Muscle layer of duodenum (tissue), 2 donors: ENCODE results near the gene CRP.
"Not testable (repeated sequence)": the region's sequence is repeated elsewhere in the genome, so short reads cannot be mapped to it uniquely, and the experiment has no call there.

ENCODE experiments used
- H3K27ac ChIP-seq: one replicate; pipeline ENCODE4 v1.7.0; 2013; ENCODE audit warnings: mild to moderate bottlenecking, low read length
- H3K27me3 ChIP-seq: one replicate; pipeline ENCODE4 v1.7.0; 2013; ENCODE audit warnings: low read depth, mild to moderate bottlenecking, control low read depth, low read length
- H3K36me3 ChIP-seq, 2 donors: one replicate each; pipeline ENCODE4 v1.7.0; 2013; ENCODE audit warnings: low read length in 2 of 2, control low read depth in 1 of 2, mild to moderate bottlenecking in 1 of 2; ENCODE audit not compliant: insufficient read depth in 2 of 2, control insufficient read depth in 1 of 2
- H3K4me1 ChIP-seq, 2 donors: one replicate each; pipeline ENCODE4 v1.7.0; 2013; ENCODE audit warnings: low read length in 2 of 2, mild to moderate bottlenecking in 2 of 2, control low read depth in 1 of 2, moderate library complexity in 1 of 2; ENCODE audit not compliant: insufficient read depth in 2 of 2, control insufficient read depth in 1 of 2
- H3K4me3 ChIP-seq, 2 donors: one replicate each; pipeline ENCODE4 v1.7.0; 2013; ENCODE audit warnings: low read length in 2 of 2, low read depth in 1 of 2, mild to moderate bottlenecking in 1 of 2
- H3K9me3 ChIP-seq, 2 donors: one replicate each; pipeline ENCODE4 v1.7.0; 2013; ENCODE audit warnings: low read length in 2 of 2, control low read depth in 1 of 2, mild to moderate bottlenecking in 1 of 2; ENCODE audit not compliant: control insufficient read depth in 1 of 2
- donor health status: healthy.

Gene CRP

GRCh38 chr1:159699653-159700052, 14.7 kb downstream of the CRP start:
- Histone ChIP-seq H3K9me3 (no peaks in the 10 kb centered on the region), H3K27ac (no peak overlapping the region), H3K36me3 (no peaks in the 10 kb centered on the region), H3K4me1 (no peaks in the 10 kb centered on the region), H3K27me3 (no peaks in the 10 kb centered on the region), H3K4me3 (no peak overlapping the region)

- Histone ChIP-seq H3K27ac (no peak overlapping the region), H3K4me3 (no peak overlapping the region), H3K9me3 (no peaks in the 10 kb centered on the region), H3K36me3 (no peaks in the 10 kb centered on the region), H3K4me1 (no peaks in the 10 kb centered on the region), H3K27me3 (no peaks in the 10 kb centered on the region)
These were observed 15.1 kb downstream of the CRP start for GRCh38 chr1:159699246-159699645.

GRCh38 chr1:159687511-159687910, 26.9 kb downstream of the CRP start:
- Histone ChIP-seq H3K27ac (no peak overlapping the region), H3K36me3 (no peaks in the 10 kb centered on the region), H3K9me3 (no peaks in the 10 kb centered on the region), H3K4me1 (no peaks in the 10 kb centered on the region), H3K4me3 (no peak overlapping the region), H3K27me3 (no peaks in the 10 kb centered on the region)

- Histone ChIP-seq H3K4me1 (no peaks in the 10 kb centered on the region), H3K9me3 (no peaks in the 10 kb centered on the region), H3K4me3 (no peak overlapping the region), H3K27ac (no peak overlapping the region), H3K36me3 (no peaks in the 10 kb centered on the region), H3K27me3 (no peaks in the 10 kb centered on the region)
These were observed 27.6 kb downstream of the CRP start for GRCh38 chr1:159686599-159687299.

GRCh38 chr1:159678939-159679338, 35.5 kb downstream of the CRP start:
- Histone ChIP-seq H3K9me3 (no peaks in the 10 kb centered on the region), H3K4me1 (no peaks in the 10 kb centered on the region), H3K4me3 (no peak overlapping the region), H3K27ac (no peak overlapping the region), H3K36me3 (no peaks in the 10 kb centered on the region), H3K27me3 (no peaks in the 10 kb centered on the region)

- Histone ChIP-seq H3K4me1 (no peaks in the 10 kb centered on the region), H3K36me3 (no peaks in the 10 kb centered on the region), H3K27ac (no peak overlapping the region), H3K27me3 (no peaks in the 10 kb centered on the region), H3K4me3 (no peak overlapping the region), H3K9me3 (no peaks in the 10 kb centered on the region)
These were observed 39.3 kb downstream of the CRP start for GRCh38 chr1:159675046-159675445.

- H3K36me3 ChIP-seq, H3K4me3 ChIP-seq, H3K27me3 ChIP-seq, H3K9me3 ChIP-seq, H3K4me1 ChIP-seq, H3K27ac ChIP-seq: not testable (repeated sequence)
These were observed 42.0 kb downstream of the CRP start for GRCh38 chr1:159672390-159672789.

- H3K36me3 ChIP-seq = no peaks in the 10 kb centered on the region
- H3K4me3 ChIP-seq = no peak overlapping the region
- H3K27me3 ChIP-seq = no peaks in the 10 kb centered on the region
These were observed 45.1 kb downstream of the CRP start for GRCh38 chr1:159669338-159669737.

GRCh38 chr1:159668739-159669138, 45.6 kb downstream of the CRP start:
- Histone ChIP-seq H3K4me3 (no peak overlapping the region), H3K9me3 (peaks cover 4 to 8% of the 10 kb centered on the region in 2 donors), H3K27ac (no peak overlapping the region), H3K27me3 (no peaks in the 10 kb centered on the region), H3K36me3 (no peaks in the 10 kb centered on the region), H3K4me1 (no peaks in the 10 kb centered on the region)

More at GRCh38 chr1:159669338-159669737, 45.1 kb downstream of the CRP start:
- H3K9me3 ChIP-seq = peaks cover 4% of the 10 kb centered on the region in 2 donors
- no peaks in the 10 kb centered on the region for H3K4me1 ChIP-seq
- H3K27ac ChIP-seq = no peak overlapping the region

GRCh38 chr1:159664247-159664646, 50.1 kb downstream of the CRP start:
- Histone ChIP-seq H3K27ac (no peak overlapping the region), H3K4me1 (no peaks in the 10 kb centered on the region), H3K9me3 (peaks cover 4 to 12% of the 10 kb centered on the region in 2 donors), H3K36me3 (no peaks in the 10 kb centered on the region), H3K27me3 (no peaks in the 10 kb centered on the region), H3K4me3 (no peak overlapping the region)

GRCh38 chr1:159663552-159663951, 50.8 kb downstream of the CRP start:
- no peak overlapping the region for H3K4me3 ChIP-seq
- H3K27me3 ChIP-seq = no peaks in the 10 kb centered on the region
- H3K9me3 ChIP-seq = peaks cover 4 to 12% of the 10 kb centered on the region in 2 donors
- no peaks in the 10 kb centered on the region for H3K36me3 ChIP-seq
- no peak overlapping the region for H3K27ac ChIP-seq
- H3K4me1 ChIP-seq = no peaks in the 10 kb centered on the region
